Loucy (cell line): ENCODE data around the gene IL22RA2.

Source experiments
- EZH2phosphoT487 ChIP-seq: fragments of 200-600 bp; IDR thresholded peaks from 2 replicates; pipeline ENCODE4 v1.6.1; 2018; ENCODE audit warnings: antibody characterized with exemption, mild to moderate bottlenecking, moderate library complexity, borderline replicate concordance
- TF ChIP-seq, protein P1 (sequence below): fragments of 200-600 bp; sonication (generic); conservative IDR thresholded peaks from 2 replicates; pipeline ENCODE4 v1.5.1; 2014; ENCODE audit warnings: mild to moderate bottlenecking, antibody characterized with exemption, low read length

- TF ChIP-seq, protein P1, sequence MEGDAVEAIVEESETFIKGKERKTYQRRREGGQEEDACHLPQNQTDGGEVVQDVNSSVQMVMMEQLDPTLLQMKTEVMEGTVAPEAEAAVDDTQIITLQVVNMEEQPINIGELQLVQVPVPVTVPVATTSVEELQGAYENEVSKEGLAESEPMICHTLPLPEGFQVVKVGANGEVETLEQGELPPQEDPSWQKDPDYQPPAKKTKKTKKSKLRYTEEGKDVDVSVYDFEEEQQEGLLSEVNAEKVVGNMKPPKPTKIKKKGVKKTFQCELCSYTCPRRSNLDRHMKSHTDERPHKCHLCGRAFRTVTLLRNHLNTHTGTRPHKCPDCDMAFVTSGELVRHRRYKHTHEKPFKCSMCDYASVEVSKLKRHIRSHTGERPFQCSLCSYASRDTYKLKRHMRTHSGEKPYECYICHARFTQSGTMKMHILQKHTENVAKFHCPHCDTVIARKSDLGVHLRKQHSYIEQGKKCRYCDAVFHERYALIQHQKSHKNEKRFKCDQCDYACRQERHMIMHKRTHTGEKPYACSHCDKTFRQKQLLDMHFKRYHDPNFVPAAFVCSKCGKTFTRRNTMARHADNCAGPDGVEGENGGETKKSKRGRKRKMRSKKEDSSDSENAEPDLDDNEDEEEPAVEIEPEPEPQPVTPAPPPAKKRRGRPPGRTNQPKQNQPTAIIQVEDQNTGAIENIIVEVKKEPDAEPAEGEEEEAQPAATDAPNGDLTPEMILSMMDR, result no peak
- no peak for TF ChIP-seq EZH2phosphoT487
Measured at GRCh38 chr6:137201006-137201405, 27.6 kb upstream of the IL22RA2 start.
